ENCODE results near the gene MMAB.

The MMAB gene

GRCh38 chr12:109591041-109591440, 17.7 kb upstream of the MMAB start:
- Histone ChIP-seq H3K4me3 (ENCODE audit: low read depth in 1 of 2, low read length in 2 of 2) (no peak overlapping the region), H3K27ac (ENCODE audit: low read depth, low read length) (no peak overlapping the region), H3K9ac (ENCODE audit: low read length) (no peak overlapping the region), H3K9me3 (ENCODE audit: low read length) (no peaks in the 10 kb centered on the region), H3K36me3 (ENCODE audit: insufficient read depth, low read length) (peaks cover 5% of the 10 kb centered on the region), H3K4me1 (ENCODE audit: insufficient read depth, low read length) (no peaks in the 10 kb centered on the region), H3K27me3 (ENCODE audit: control insufficient read depth in 1 of 2, insufficient read depth in 2 of 2, low read length in 2 of 2) (no peaks in the 10 kb centered on the region)

DNA sequence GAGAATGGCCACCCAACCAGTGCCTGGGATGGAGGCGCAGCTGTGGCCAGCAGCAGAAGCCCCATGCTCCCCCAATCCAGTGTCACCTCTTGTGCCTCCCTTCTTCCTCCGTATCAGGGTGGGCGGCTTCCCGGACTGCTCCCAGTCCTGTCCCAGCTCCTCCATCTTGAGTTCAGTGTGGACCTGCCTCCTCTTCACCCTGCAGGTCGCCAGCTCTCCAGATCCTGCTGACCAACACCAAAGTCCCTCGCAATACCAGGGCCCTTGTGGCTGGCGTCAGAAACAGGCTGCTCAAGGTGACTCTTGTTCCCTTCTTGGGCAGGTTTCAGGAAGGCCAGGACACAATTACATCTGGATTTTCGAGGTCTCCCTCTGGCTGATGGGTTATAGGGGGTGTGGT, 17.3 kb upstream of the MMAB start:
- H3K27ac ChIP-seq (ENCODE audit: low read depth, low read length), result no peak overlapping the region
- peaks cover 5% of the 10 kb centered on the region for H3K36me3 ChIP-seq (ENCODE audit: insufficient read depth, low read length)
- no peak overlapping the region for H3K9ac ChIP-seq (ENCODE audit: low read length)

DNA sequence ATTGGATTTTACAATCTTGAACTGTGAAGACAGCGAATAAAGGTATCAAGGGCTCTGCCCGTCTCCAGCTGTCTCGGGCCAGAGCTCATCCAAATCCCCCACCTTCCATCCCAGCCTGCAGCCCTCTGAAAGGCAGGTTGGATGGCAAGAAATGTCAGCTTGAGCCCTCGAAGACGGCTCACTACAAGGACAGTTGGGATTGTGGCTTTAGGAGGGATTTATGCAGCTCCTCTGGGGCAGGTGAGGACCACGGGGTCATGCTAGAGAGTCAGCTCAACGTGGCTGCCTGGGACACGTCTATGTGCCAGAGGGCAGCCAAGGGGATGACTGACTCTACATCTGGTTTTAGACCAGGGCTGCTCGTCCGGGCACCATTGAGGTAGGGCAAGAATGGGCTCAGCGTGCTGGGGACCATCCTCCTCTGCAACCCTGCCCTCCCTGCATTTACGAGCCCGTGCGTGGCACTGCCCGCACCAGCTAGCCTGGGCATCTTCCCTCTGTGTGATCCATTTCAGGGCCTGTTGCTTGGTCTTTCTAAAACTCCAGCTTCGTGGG, 16.5 kb upstream of the MMAB start:
- Histone ChIP-seq H3K9me3 (ENCODE audit: low read length) (no peaks in the 10 kb centered on the region), H3K4me1 (ENCODE audit: insufficient read depth, low read length) (no peaks in the 10 kb centered on the region), H3K9ac (ENCODE audit: low read length) (no peak overlapping the region), H3K27ac (ENCODE audit: low read depth, low read length) (no peak overlapping the region), H3K36me3 (ENCODE audit: insufficient read depth, low read length) (peaks cover 5% of the 10 kb centered on the region), H3K27me3 (ENCODE audit: control insufficient read depth in 1 of 2, insufficient read depth in 2 of 2, low read length in 2 of 2) (no peaks in the 10 kb centered on the region), H3K4me3 (ENCODE audit: low read depth in 1 of 2, low read length in 2 of 2) (no peak overlapping the region)

More for the DNA sequence above, 17.3 kb upstream of the MMAB start:
- Histone ChIP-seq H3K4me3 (ENCODE audit: low read depth in 1 of 2, low read length in 2 of 2) (no peak overlapping the region), H3K9me3 (ENCODE audit: low read length) (no peaks in the 10 kb centered on the region), H3K4me1 (ENCODE audit: insufficient read depth, low read length) (no peaks in the 10 kb centered on the region), H3K27me3 (ENCODE audit: control insufficient read depth in 1 of 2, insufficient read depth in 2 of 2, low read length in 2 of 2) (no peaks in the 10 kb centered on the region)

GRCh38 chr12:109589240-109589590, 15.9 kb upstream of the MMAB start:
- Histone ChIP-seq H3K4me1 (ENCODE audit: insufficient read depth, low read length) (no peaks in the 10 kb centered on the region), H3K27me3 (ENCODE audit: control insufficient read depth in 1 of 2, insufficient read depth in 2 of 2, low read length in 2 of 2) (no peaks in the 10 kb centered on the region), H3K27ac (ENCODE audit: low read depth, low read length) (no peak overlapping the region), H3K9ac (ENCODE audit: low read length) (no peak overlapping the region), H3K36me3 (ENCODE audit: insufficient read depth, low read length) (peaks cover 4% of the 10 kb centered on the region), H3K4me3 (ENCODE audit: low read depth in 1 of 2, low read length in 2 of 2) (no peak overlapping the region), H3K9me3 (ENCODE audit: low read length) (no peaks in the 10 kb centered on the region)

DNA sequence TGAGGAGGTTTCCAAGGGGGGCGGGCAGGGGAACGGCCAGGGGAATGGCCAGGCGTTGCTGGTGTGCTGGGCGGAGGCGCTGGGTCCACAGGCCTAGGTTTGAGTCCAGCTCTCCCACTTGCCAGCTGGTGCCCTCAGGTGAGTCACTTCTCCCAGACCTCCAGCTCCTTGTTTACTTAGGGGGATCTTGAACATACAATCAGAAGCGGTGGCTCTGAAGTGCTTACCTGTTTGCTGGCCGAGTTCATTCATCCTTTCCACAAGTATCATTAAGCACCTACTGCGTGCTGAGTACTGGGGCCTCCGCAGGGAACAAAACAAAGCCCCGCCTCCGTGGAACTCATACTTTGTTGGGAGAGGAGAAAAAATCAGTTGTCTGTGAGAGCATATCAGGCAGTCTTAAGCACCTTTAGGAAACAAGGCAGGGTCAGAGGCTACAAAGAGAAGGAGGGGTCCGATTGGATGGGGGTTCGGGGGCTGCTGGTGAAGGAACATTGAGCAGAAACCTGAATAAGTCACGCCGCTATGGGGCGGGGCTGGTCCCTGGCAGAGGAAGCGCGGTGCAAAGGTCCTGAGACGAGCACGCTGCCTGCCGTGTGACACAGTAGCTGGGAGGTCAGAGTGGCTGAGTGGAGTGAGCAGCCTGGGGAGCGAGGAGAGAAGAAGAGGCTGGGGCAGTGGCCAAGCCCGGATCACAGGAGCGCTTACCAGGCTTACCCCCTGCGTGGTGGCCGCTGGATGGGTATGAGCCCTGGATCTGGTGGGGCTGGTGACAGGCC, 15.3 kb upstream of the MMAB start:
- Histone ChIP-seq H3K36me3 (ENCODE audit: insufficient read depth, low read length) (peaks cover 3% of the 10 kb centered on the region), H3K9me3 (ENCODE audit: low read length) (no peaks in the 10 kb centered on the region), H3K27ac (ENCODE audit: low read depth, low read length) (no peak overlapping the region), H3K4me3 (ENCODE audit: low read depth in 1 of 2, low read length in 2 of 2) (no peak overlapping the region), H3K4me1 (ENCODE audit: insufficient read depth, low read length) (no peaks in the 10 kb centered on the region), H3K9ac (ENCODE audit: low read length) (no peak overlapping the region), H3K27me3 (ENCODE audit: control insufficient read depth in 1 of 2, insufficient read depth in 2 of 2, low read length in 2 of 2) (no peaks in the 10 kb centered on the region)

GRCh38 chr12:109587921-109588320, 14.6 kb upstream of the MMAB start:
- Histone ChIP-seq H3K27me3 (ENCODE audit: control insufficient read depth in 1 of 2, insufficient read depth in 2 of 2, low read length in 2 of 2) (no peaks in the 10 kb centered on the region), H3K27ac (ENCODE audit: low read depth, low read length) (no peak overlapping the region), H3K9ac (ENCODE audit: low read length) (no peak overlapping the region), H3K4me3 (ENCODE audit: low read depth in 1 of 2, low read length in 2 of 2) (no peak overlapping the region), H3K4me1 (ENCODE audit: insufficient read depth, low read length) (no peaks in the 10 kb centered on the region), H3K36me3 (ENCODE audit: insufficient read depth, low read length) (peaks cover 4% of the 10 kb centered on the region), H3K9me3 (ENCODE audit: low read length) (no peaks in the 10 kb centered on the region)

DNA sequence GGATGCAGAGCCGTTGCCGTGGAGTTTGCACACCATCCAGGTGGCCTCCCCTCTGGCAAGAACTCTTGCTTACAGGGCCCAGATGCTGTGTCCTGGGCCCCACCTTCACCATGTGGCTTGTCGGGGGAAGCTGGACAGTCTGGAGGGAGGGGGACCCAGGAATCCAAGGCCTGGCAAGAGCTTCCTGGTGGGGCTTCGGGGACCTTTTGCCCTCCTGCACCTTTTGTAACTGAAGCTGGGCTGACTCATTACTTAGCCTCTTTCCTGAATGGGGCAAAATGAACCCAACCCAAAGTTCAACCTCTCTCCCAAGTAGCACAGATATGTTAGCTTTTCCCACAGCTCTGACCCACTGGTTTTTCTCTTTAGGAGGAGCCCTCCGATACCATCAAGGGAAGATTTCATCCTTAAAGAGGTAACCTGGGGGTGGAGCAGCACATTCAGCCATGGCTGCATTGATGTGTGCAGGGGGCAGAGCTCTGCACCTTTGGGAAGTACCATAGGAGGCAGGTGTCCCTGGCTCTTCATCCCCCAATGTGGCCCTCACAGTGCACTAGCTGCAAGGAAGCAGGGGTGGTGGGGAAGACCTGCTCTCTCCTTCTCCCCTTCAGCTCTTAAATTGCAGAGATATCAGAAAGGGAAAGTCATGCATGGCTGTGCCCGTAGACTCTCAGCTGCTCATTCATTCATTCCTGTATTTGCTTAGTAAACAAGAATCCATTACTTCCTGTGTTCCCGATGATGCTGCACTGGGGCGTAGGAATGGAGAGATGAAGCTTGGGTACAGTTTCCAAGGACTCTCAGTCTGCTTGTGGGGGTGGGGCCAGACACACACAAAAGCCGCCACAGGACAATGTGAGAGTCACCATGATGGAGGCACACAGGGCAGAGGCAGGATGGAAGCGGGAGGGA, 13.3 kb upstream of the MMAB start:
- H3K27me3 ChIP-seq (ENCODE audit: control insufficient read depth in 1 of 2, insufficient read depth in 2 of 2, low read length in 2 of 2), result no peaks in the 10 kb centered on the region
- no peak overlapping the region for H3K27ac ChIP-seq (ENCODE audit: low read depth, low read length)
- H3K4me3 ChIP-seq (ENCODE audit: low read depth in 1 of 2, low read length in 2 of 2), result no peak overlapping the region
- no peaks in the 10 kb centered on the region for H3K9me3 ChIP-seq (ENCODE audit: low read length)
- H3K9ac ChIP-seq (ENCODE audit: low read length), result no peak overlapping the region
- H3K4me1 ChIP-seq (ENCODE audit: insufficient read depth, low read length), result no peaks in the 10 kb centered on the region
- H3K36me3 ChIP-seq (ENCODE audit: insufficient read depth, low read length), result peaks cover 8% of the 10 kb centered on the region

GRCh38 chr12:109583733-109584132, 10.4 kb upstream of the MMAB start:
- no peaks in the 10 kb centered on the region for H3K27me3 ChIP-seq (ENCODE audit: control insufficient read depth in 1 of 2, insufficient read depth in 2 of 2, low read length in 2 of 2)
- H3K9ac ChIP-seq (ENCODE audit: low read length), result no peak overlapping the region

DNA sequence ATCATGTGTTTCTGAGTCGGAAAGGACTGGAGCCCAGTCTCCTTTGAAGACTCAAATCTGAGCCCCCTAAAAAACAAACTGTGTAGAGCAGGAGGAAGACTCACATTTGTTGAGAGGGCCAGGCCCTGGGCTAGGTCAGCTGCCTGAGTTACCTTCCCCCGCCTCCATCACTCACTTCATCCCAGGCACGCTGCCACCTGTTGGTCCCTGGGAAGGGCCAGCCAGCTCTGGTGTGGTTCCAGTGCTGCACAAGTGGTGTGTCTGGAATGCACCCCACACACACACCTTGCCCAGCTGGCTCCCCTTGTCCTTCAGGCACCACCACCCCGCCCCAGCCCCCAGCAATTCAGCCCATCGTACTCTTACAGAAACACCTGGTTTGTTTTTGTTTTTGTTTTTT, 9.3 kb upstream of the MMAB start:
- H3K27me3 ChIP-seq (ENCODE audit: control insufficient read depth in 1 of 2, insufficient read depth in 2 of 2, low read length in 2 of 2), result no peaks in the 10 kb centered on the region
- H3K4me1 ChIP-seq (ENCODE audit: insufficient read depth, low read length), result no peaks in the 10 kb centered on the region
- H3K27ac ChIP-seq (ENCODE audit: low read depth, low read length), result no peak overlapping the region
- H3K4me3 ChIP-seq (ENCODE audit: low read depth in 1 of 2, low read length in 2 of 2), result no peak overlapping the region
- no peak overlapping the region for H3K9ac ChIP-seq (ENCODE audit: low read length)
- no peaks in the 10 kb centered on the region for H3K9me3 ChIP-seq (ENCODE audit: low read length)
- peaks cover 47% of the 10 kb centered on the region for H3K36me3 ChIP-seq (ENCODE audit: insufficient read depth, low read length)

More at GRCh38 chr12:109583733-109584132, 10.4 kb upstream of the MMAB start:
- Histone ChIP-seq H3K4me3 (ENCODE audit: low read depth in 1 of 2, low read length in 2 of 2) (no peak overlapping the region), H3K36me3 (ENCODE audit: insufficient read depth, low read length) (peaks cover 36% of the 10 kb centered on the region), H3K27ac (ENCODE audit: low read depth, low read length) (no peak overlapping the region), H3K4me1 (ENCODE audit: insufficient read depth, low read length) (no peaks in the 10 kb centered on the region), H3K9me3 (ENCODE audit: low read length) (no peaks in the 10 kb centered on the region)

GRCh38 chr12:109581856-109582255, 8.6 kb upstream of the MMAB start:
- H3K4me1 ChIP-seq (ENCODE audit: insufficient read depth, low read length), result no peaks in the 10 kb centered on the region
- H3K36me3 ChIP-seq (ENCODE audit: insufficient read depth, low read length), result peaks cover 55% of the 10 kb centered on the region
- H3K9me3 ChIP-seq (ENCODE audit: low read length), result no peaks in the 10 kb centered on the region
- H3K4me3 ChIP-seq (ENCODE audit: low read depth in 1 of 2, low read length in 2 of 2), result no peak overlapping the region
- H3K27ac ChIP-seq (ENCODE audit: low read depth, low read length), result no peak overlapping the region
- H3K27me3 ChIP-seq (ENCODE audit: control insufficient read depth in 1 of 2, insufficient read depth in 2 of 2, low read length in 2 of 2), result no peaks in the 10 kb centered on the region
- H3K9ac ChIP-seq (ENCODE audit: low read length), result no peak overlapping the region

GRCh38 chr12:109581334-109581691, 8.0 kb upstream of the MMAB start:
- H3K36me3 ChIP-seq (ENCODE audit: insufficient read depth, low read length), result peaks cover 55% of the 10 kb centered on the region
- H3K27ac ChIP-seq (ENCODE audit: low read depth, low read length), result no peak overlapping the region

More at GRCh38 chr12:109581334-109581691, 8.0 kb upstream of the MMAB start:
- Histone ChIP-seq H3K27me3 (ENCODE audit: control insufficient read depth in 1 of 2, insufficient read depth in 2 of 2, low read length in 2 of 2) (no peaks in the 10 kb centered on the region), H3K4me1 (ENCODE audit: insufficient read depth, low read length) (no peaks in the 10 kb centered on the region), H3K4me3 (ENCODE audit: low read depth in 1 of 2, low read length in 2 of 2) (no peak overlapping the region), H3K9me3 (ENCODE audit: low read length) (no peaks in the 10 kb centered on the region), H3K9ac (ENCODE audit: low read length) (no peak overlapping the region)

Measured in muscle layer of colon (tissue), 2 donors.